Neuronal stem cell (in vitro differentiated cells): Measurements from ENCODE around the gene CCDC187.

Experiments used
- DNase-seq: peaks from one replicate; pipeline ENCODE4 v3.0.0-alpha.2; 2013; ENCODE audit warnings: low spot score
- H2AFZ ChIP-seq: one replicate; pipeline ENCODE4 v1.6.1; 2013; ENCODE audit warnings: mild to moderate bottlenecking, low read length, inconsistent platforms
- H2AK5ac ChIP-seq: 2 replicates; pipeline ENCODE4 v1.6.1; 2013; ENCODE audit warnings: low read depth, mild to moderate bottlenecking, inconsistent platforms, low read length, moderate library complexity, mixed read lengths
- H2BK120ac ChIP-seq: 2 replicates; pipeline ENCODE4 v1.6.1; 2013; ENCODE audit warnings: low read depth, mild to moderate bottlenecking, inconsistent platforms, low read length, moderate library complexity, mixed read lengths
- H2BK12ac ChIP-seq: one replicate; pipeline ENCODE4 v1.6.1; 2013; ENCODE audit warnings: low read length, inconsistent platforms
- H2BK15ac ChIP-seq: 2 replicates; pipeline ENCODE4 v1.6.1; 2013; ENCODE audit warnings: mild to moderate bottlenecking, low read length, inconsistent platforms, mixed read lengths
- H2BK5ac ChIP-seq: one replicate; pipeline ENCODE4 v1.6.1; 2013; ENCODE audit warnings: inconsistent platforms, mild to moderate bottlenecking, low read length, moderate library complexity
- H3K14ac ChIP-seq: one replicate; pipeline ENCODE4 v1.6.1; 2013; ENCODE audit warnings: low read length, inconsistent platforms
- H3K18ac ChIP-seq: 2 replicates; pipeline ENCODE4 v1.6.1; 2013; ENCODE audit warnings: low read length, inconsistent platforms
- H3K23ac ChIP-seq: 2 replicates; pipeline ENCODE4 v1.6.1; 2013; ENCODE audit warnings: low read depth, mild to moderate bottlenecking, mixed read lengths, low read length, inconsistent platforms; ENCODE audit not compliant: poor library complexity
- H3K27ac ChIP-seq: replicated peaks from 3 replicates; pipeline ENCODE4 v1.5.1; 2013; ENCODE audit warnings: low read length, inconsistent platforms
- H3K27me3 ChIP-seq, 3 experiments: 2 replicates each; pipeline ENCODE4 v1.6.1; 2013; ENCODE audit warnings: low read length in 3 of 3, mild to moderate bottlenecking in 2 of 3, inconsistent platforms in 1 of 3, low read depth in 1 of 3, mixed read lengths in 1 of 3, moderate library complexity in 1 of 3; ENCODE audit not compliant: control insufficient read depth in 3 of 3, insufficient read depth in 3 of 3
- H3K36me3 ChIP-seq, 2 donors: replicated peaks in 1 of 2; 2 replicates each; pipeline ENCODE4 v1.6.1; 2013; ENCODE audit warnings: low read length in 2 of 2; ENCODE audit not compliant: control insufficient read depth in 2 of 2, insufficient read depth in 2 of 2
- H3K4ac ChIP-seq: 2 replicates; pipeline ENCODE4 v1.6.1; 2013; ENCODE audit warnings: inconsistent platforms, mild to moderate bottlenecking, low read length, moderate library complexity
- H3K4me1 ChIP-seq, 2 donors: 1 replicate in 1 of 2; 2 replicates in 1 of 2; pipeline ENCODE4 v1.6.1; 2013; ENCODE audit warnings: low read length in 2 of 2, low read depth in 1 of 2; ENCODE audit not compliant: control insufficient read depth in 2 of 2, insufficient read depth in 1 of 2
- H3K4me2 ChIP-seq: one replicate; pipeline ENCODE4 v1.6.1; 2013; ENCODE audit warnings: mild to moderate bottlenecking, low read length, inconsistent platforms; ENCODE audit not compliant: insufficient read depth, poor library complexity, severe bottlenecking
- H3K4me3 ChIP-seq, 2 donors: 2 replicates each; pipeline ENCODE4 v1.5.1; 2013; ENCODE audit warnings: low read length in 2 of 2, mild to moderate bottlenecking in 2 of 2, inconsistent platforms in 1 of 2, moderate library complexity in 1 of 2
- H3K79me1 ChIP-seq: one replicate; pipeline ENCODE4 v1.6.1; 2013; ENCODE audit warnings: low read depth, mild to moderate bottlenecking, inconsistent platforms, low read length, moderate library complexity
- H3K9ac ChIP-seq: one replicate; pipeline ENCODE4 v1.6.1; 2013; ENCODE audit warnings: mild to moderate bottlenecking, low read depth, low read length, inconsistent platforms; ENCODE audit not compliant: poor library complexity
- H3K9me3 ChIP-seq, 2 donors: replicated peaks in 1 of 2; 2 replicates each; pipeline versions ENCODE3 to v1.6.1; 2013; ENCODE audit warnings: low read length in 2 of 2, mild to moderate bottlenecking in 2 of 2, inconsistent platforms in 1 of 2, low read depth in 1 of 2, mixed read lengths in 1 of 2, moderate library complexity in 1 of 2; ENCODE audit not compliant: control insufficient read depth in 2 of 2, insufficient read depth in 1 of 2
- H4K8ac ChIP-seq: one replicate; pipeline ENCODE4 v1.6.1; 2013; ENCODE audit warnings: low read depth, mild to moderate bottlenecking, inconsistent platforms, low read length, moderate library complexity
- H4K91ac ChIP-seq: one replicate; pipeline ENCODE4 v1.6.1; 2013; ENCODE audit warnings: low read length, low read depth, mild to moderate bottlenecking, inconsistent platforms; ENCODE audit not compliant: poor library complexity
- WGBS, 2 donors: extraction: QIAGEN DNeasy Blood & Tissue Kit; methylation state at CpG; one replicate each; pipeline ENCODE4 v1.1.7; 2013; ENCODE audit warnings: missing lambda C conversion rate in 2 of 2, mixed read lengths in 1 of 2; ENCODE audit not compliant: insufficient read length in 2 of 2, insufficient replicate concordance in 1 of 2; ENCODE audit errors: extremely low coverage in 2 of 2; 5-methylcytosine and 5-hydroxymethylcytosine counted together

The CCDC187 gene

DNA sequence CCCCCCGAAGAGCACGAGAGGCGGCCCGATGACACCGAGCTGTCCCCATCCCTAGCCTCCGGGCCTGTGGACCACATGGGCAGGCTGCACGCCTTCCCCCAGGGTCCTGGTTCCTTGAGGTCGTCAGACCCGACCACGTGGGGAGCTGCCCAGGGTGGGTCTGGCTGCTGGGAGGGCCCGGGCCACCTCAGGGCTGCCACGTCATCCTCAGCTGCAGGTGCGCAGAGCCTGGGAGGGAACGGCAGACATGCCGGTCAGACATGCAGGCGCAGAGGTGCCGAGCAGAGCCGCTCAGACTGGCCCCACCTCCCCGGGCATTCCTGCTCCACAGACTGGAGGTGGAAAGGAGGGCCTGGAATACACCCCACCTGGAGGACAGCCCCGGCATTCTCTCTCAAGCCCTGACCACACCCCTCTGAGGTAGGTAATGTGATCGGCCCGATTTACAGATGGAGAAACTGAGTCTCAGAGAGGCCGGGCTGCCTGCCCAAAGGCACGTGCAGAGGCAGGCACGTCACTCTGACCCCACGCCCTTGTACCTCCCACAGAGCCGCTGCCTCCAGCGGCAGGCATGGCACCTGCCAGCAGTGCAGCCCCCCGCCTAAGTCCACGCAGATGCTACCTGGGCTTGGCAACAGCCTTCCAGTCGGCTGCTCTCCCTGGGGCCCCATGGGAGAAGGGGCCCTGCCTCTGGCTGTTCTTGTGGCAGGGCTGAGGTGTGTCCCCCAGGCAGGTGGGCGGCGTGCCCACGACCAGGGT, 649 bp downstream of the CCDC187 start:
- Histone ChIP-seq H3K4me3 (no peak overlapping the region), H3K18ac (peak overlapping the region; percentile 57), H3K36me3 (peaks cover 0 to 2% of the 10 kb centered on the region in 2 donors), H2AFZ (no peak overlapping the region), H3K79me1 (no peaks in the 10 kb centered on the region), H3K27ac (no peak overlapping the region), H3K4me1 (peaks cover 5 to 8% of the 10 kb centered on the region in 2 donors), H2BK12ac (peak overlapping the region; percentile 6), H3K9me3 (peaks cover 0 to 7% of the 10 kb centered on the region in 2 donors), H2BK15ac (peak overlapping the region; percentile 6), H2BK120ac (no peak overlapping the region), H3K27me3 (peaks cover 0 to 14% (median 3%) of the 10 kb centered on the region in 3 experiments), H4K8ac (no peak overlapping the region), H3K4ac (peak overlapping the region; percentile 17), H3K9ac (no peak overlapping the region), H2BK5ac (peak overlapping the region; percentile 87), H3K14ac (peak overlapping the region; percentile 71), H2AK5ac (peak overlapping the region; percentile 90), H3K23ac (peak overlapping the region; percentile 80), H3K4me2 (no peak overlapping the region), H4K91ac (no peak overlapping the region)
- WGBS, 2 donors: no CpG with 5 or more reads among the region's 34 CpGs
- no peak for DNase-seq

DNA sequence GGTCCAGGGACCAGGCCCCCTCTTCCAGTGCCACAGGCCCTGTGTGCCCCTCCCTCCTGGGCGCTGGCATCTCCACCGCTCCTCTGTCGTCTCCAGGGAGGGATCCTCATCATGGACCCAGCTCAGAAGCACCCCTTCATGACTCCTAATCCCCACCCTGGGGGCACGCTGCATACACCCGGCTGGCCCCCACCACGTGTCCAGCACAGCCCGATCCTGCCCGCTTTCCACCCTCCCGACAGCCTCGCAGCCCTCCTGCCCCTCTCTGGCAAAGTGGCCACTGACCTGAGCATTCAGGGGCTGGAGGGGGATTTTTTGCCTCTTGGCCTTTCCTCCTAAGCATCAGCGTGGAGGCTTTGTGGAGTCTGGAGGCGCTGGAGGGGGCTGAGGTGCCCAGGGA, 1.4 kb downstream of the CCDC187 start:
- no CpG with 5 or more reads among the region's 12 CpGs for WGBS, 2 donors
- Histone ChIP-seq H3K14ac (peak overlapping the region; percentile 71), H2BK12ac (peak overlapping the region; percentile 41), H3K36me3 (peaks cover 0 to 2% of the 10 kb centered on the region in 2 donors), H3K9ac (peak overlapping the region; percentile 70), H4K91ac (no peak overlapping the region), H3K27me3 (peaks cover 0 to 14% (median 2%) of the 10 kb centered on the region in 3 experiments), H2BK15ac (peak overlapping the region; percentile 75), H3K9me3 (peaks cover 0 to 5% of the 10 kb centered on the region in 2 donors), H2AFZ (no peak overlapping the region), H3K23ac (peak overlapping the region; percentile 73), H3K79me1 (no peaks in the 10 kb centered on the region), H2BK120ac (no peak overlapping the region), H2BK5ac (no peak overlapping the region), H4K8ac (peak overlapping the region; percentile 17), H3K18ac (peak overlapping the region; percentile 48), H3K4me1 (peaks cover 5 to 13% of the 10 kb centered on the region in 2 donors), H3K27ac (no peak overlapping the region), H2AK5ac (peak overlapping the region; percentile 90), H3K4ac (no peak overlapping the region), H3K4me2 (no peak overlapping the region), H3K4me3 (no peak overlapping the region)
- no peak for DNase-seq

DNA sequence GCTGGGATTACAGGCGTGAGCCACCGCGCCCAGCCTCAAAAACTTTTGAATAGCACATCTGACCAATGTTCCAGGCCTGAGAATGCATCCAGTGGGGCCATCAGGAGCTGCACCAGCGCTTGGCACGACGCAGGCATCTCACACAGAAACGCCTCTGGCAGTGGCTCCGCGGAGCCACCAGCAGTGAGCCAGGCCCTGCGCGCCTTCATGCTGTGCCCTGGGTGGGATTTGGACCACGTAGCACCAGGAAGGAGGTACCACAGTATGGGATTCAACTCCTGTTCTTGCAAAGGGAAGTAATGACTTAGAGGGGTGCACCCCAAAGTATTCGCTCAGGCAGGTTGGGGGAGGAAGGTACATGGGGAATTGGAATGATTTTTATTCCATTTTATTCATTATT, 3.0 kb downstream of the CCDC187 start:
- H3K9me3 ChIP-seq: peaks cover 0 to 2% of the 10 kb centered on the region in 2 donors
- H4K8ac ChIP-seq: no peak overlapping the region
- H3K18ac ChIP-seq: no peak overlapping the region
- no peak overlapping the region for H3K4me3 ChIP-seq
- no peak overlapping the region for H3K27ac ChIP-seq
- no peak overlapping the region for H2BK120ac ChIP-seq
- no peaks in the 10 kb centered on the region for H3K79me1 ChIP-seq
- H2BK12ac ChIP-seq: no peak overlapping the region
- H3K4me1 ChIP-seq: peaks cover 0 to 21% of the 10 kb centered on the region in 2 donors
- H2AFZ ChIP-seq: no peak overlapping the region
- peaks cover 0 to 25% (median 0%) of the 10 kb centered on the region in 3 experiments for H3K27me3 ChIP-seq
- H4K91ac ChIP-seq: no peak overlapping the region
- H3K4me2 ChIP-seq: no peak overlapping the region
- H2AK5ac ChIP-seq: no peak overlapping the region
- no peak overlapping the region for H3K4ac ChIP-seq
- no peak overlapping the region for H2BK15ac ChIP-seq
- DNase-seq: no peak
- no peak overlapping the region for H3K14ac ChIP-seq
- no peaks in the 10 kb centered on the region for H3K36me3 ChIP-seq
- H3K9ac ChIP-seq: no peak overlapping the region
- no CpG with 5 or more reads among the region's 13 CpGs for WGBS, 2 donors
- no peak overlapping the region for H3K23ac ChIP-seq
- no peak overlapping the region for H2BK5ac ChIP-seq

DNA sequence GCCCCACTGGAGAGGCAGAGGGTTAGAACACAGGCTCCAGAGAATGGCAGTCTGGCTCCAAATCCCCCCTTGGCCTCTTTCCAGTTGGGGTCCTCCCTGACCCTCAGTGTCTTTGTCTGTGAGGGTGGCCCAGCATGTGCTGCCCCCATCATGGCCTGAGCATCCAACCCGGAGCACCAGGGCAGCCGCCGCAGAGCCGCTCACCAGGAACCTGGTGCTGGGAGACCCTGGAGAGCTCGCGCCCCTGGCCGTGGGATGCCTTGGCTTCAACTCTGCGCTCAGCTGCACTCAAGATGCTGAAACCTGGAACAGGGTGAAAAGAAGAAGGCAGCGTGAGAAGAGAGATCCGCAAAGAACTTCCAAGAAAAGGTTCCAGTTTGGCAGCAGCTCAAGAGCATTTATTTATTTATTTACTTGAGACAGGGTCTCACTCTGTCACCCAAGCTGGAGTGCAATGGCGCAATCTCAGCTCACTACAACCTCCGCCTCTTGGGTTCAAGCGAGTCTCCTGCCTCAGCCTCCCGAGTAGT, 3.8 kb downstream of the CCDC187 start:
- H3K23ac ChIP-seq: no peak overlapping the region
- H2BK12ac ChIP-seq: no peak overlapping the region
- H3K4me3 ChIP-seq: no peak overlapping the region
- H3K4me1 ChIP-seq: peaks cover 0 to 25% of the 10 kb centered on the region in 2 donors
- H3K27me3 ChIP-seq: peaks cover 0 to 24% (median 0%) of the 10 kb centered on the region in 3 experiments
- H2BK120ac ChIP-seq: no peak overlapping the region
- H4K91ac ChIP-seq: no peak overlapping the region
- no peak overlapping the region for H3K14ac ChIP-seq
- no peaks in the 10 kb centered on the region for H3K36me3 ChIP-seq
- no peak overlapping the region for H4K8ac ChIP-seq
- no peak overlapping the region for H3K27ac ChIP-seq
- H2AFZ ChIP-seq: no peak overlapping the region
- no CpG with 5 or more reads among the region's 14 CpGs for WGBS, 2 donors
- H2BK5ac ChIP-seq: no peak overlapping the region
- no peaks in the 10 kb centered on the region for H3K79me1 ChIP-seq
- no peak for DNase-seq
- no peak overlapping the region for H3K9ac ChIP-seq
- H3K4me2 ChIP-seq: no peak overlapping the region
- peak overlapping the region; percentile 49 for H2BK15ac ChIP-seq
- H3K9me3 ChIP-seq: peaks cover 0 to 2% of the 10 kb centered on the region in 2 donors
- H2AK5ac ChIP-seq: no peak overlapping the region
- no peak overlapping the region for H3K4ac ChIP-seq
- H3K18ac ChIP-seq: peak overlapping the region; percentile 64
